Measurements from ENCODE around the gene SEC31B. TPM values are rescaled to one million over a fixed set of nuclear protein-coding genes. Genes with fewer than 3 reads are reported as not detected.

The SEC31B gene
- polyA plus RNA-seq, 3 donors = 0.05 to 50.2 (median 0.09) TPM

GRCh38 chr10:100438674-100439315 lies 80.9 kb downstream of the SEC31B start:
- no peaks in the 10 kb centered on the region for H3K36me3 ChIP-seq (replicated peaks in 1 of 2; ENCODE audit: control insufficient read depth in 1 of 2, insufficient read depth in 2 of 2, low read length in 2 of 2)
- no peak overlapping the region for H3K27ac ChIP-seq (ENCODE audit: low read depth in 1 of 2, low read length in 2 of 2)
- H3K4me3 Mint-ChIP-seq = no peak overlapping the region
- H4K20me1 ChIP-seq (ENCODE audit: insufficient read depth, low read length) = no peaks in the 10 kb centered on the region
- intact Hi-C loops (cut with micrococcal nuclease) = loop anchor here (5.0 to 10.0 kb wide), 2 partner anchors 84 to 134 kb away; no protein-coding TSS in a partner anchor
- H3K4me1 Mint-ChIP-seq = no peaks in the 10 kb centered on the region
- no peak overlapping the region for H3K9ac ChIP-seq (ENCODE audit: insufficient read depth, low read length, poor library complexity, severe bottlenecking)
- no peaks in the 10 kb centered on the region for H3K9me3 ChIP-seq (replicated peaks in 1 of 2; ENCODE audit: control insufficient read depth in 1 of 2, insufficient read depth in 1 of 2, low read length in 2 of 2)
- H3K36me3 Mint-ChIP-seq = no peaks in the 10 kb centered on the region
- no peaks in the 10 kb centered on the region for H3K79me2 ChIP-seq (ENCODE audit: insufficient read depth, low read length)
- H3K9me3 Mint-ChIP-seq = no peaks in the 10 kb centered on the region
- H3K27me3 ChIP-seq (ENCODE audit: control insufficient read depth in 2 of 2, insufficient read depth in 2 of 2, low read length in 2 of 2) = no peaks in the 10 kb centered on the region
- no peak overlapping the region for H3K4me3 ChIP-seq (replicated peaks in 1 of 3; ENCODE audit: low read depth in 2 of 3, low read length in 3 of 3)
- H3K4me2 ChIP-seq (replicated peaks; ENCODE audit: extremely low read depth, low read length, poor library complexity, severe bottlenecking) = no peak overlapping the region
- no peak for DNase-seq
- H3K4me1 ChIP-seq (ENCODE audit: control insufficient read depth in 1 of 2, insufficient read depth in 2 of 2, low read length in 2 of 2) = no peaks in the 10 kb centered on the region
- TF ChIP-seq CTCF (IDR thresholded peaks at IDR 0.05) = no peak
- 100% methylated on average over 2 of the region's 6 CpGs for WGBS (ENCODE audit: insufficient coverage)
- H2AFZ ChIP-seq (ENCODE audit: insufficient read depth, low read depth, low read length, poor library complexity, severe bottlenecking) = no peak overlapping the region
- no peak overlapping the region for H3K27ac Mint-ChIP-seq
- peaks cover 2 to 9% (median 8%) of the 10 kb centered on the region in 3 donors for H3K27me3 Mint-ChIP-seq (ENCODE audit: low read depth in 3 of 3)

Other genes with a start within 250 kb of the SEC31B start
- gene BLOC1S2, start 233.2 kb downstream of the SEC31B start, polyA plus RNA-seq = 100 to 1,000 TPM in 2 of 3 donors, 10 to 100 TPM in 1; 37.9 to 142 (median 111) TPM
- 1 to 10 TPM in 1 of 3 donors, under 1 TPM in 1, not detected in 1; 0.15 to 1.5 TPM for gene PKD2L1, start 189.6 kb downstream of the SEC31B start, polyA plus RNA-seq
- 1 to 10 TPM in 2 of 3 donors, under 1 TPM in 1; 1.00 to 3.4 (median 1.0) TPM for gene SCD, start 172.6 kb downstream of the SEC31B start, polyA plus RNA-seq
- not detected for gene WNT8B, start 56.9 kb downstream of the SEC31B start, polyA plus RNA-seq
- gene NDUFB8, start 10.0 kb upstream of the SEC31B start, polyA plus RNA-seq = 100 to 1,000 TPM; 124 to 419 (median 381) TPM
- 10 to 100 TPM in 2 of 3 donors, 1 to 10 TPM in 1; 8.5 to 25.3 (median 17.2) TPM for gene HIF1AN, start 16.1 kb upstream of the SEC31B start, polyA plus RNA-seq
- gene PAX2, start 225.7 kb upstream of the SEC31B start, polyA plus RNA-seq = not detected

Data from CD14-positive monocyte (primary cell).